IPS-NIHi7 (cell line): Measurements from ENCODE around the gene COL4A5.
"Not testable (repeated sequence)": the region's sequence is repeated elsewhere in the genome, so short reads cannot be mapped to it uniquely, and the experiment has no call there.

Source experiments
- DNase-seq: peaks from one replicate; pipeline ENCODE4 v3.0.0; 2012; ENCODE audit warnings: mixed read lengths; ENCODE audit errors: extremely low spot score

The COL4A5 gene

DNA sequence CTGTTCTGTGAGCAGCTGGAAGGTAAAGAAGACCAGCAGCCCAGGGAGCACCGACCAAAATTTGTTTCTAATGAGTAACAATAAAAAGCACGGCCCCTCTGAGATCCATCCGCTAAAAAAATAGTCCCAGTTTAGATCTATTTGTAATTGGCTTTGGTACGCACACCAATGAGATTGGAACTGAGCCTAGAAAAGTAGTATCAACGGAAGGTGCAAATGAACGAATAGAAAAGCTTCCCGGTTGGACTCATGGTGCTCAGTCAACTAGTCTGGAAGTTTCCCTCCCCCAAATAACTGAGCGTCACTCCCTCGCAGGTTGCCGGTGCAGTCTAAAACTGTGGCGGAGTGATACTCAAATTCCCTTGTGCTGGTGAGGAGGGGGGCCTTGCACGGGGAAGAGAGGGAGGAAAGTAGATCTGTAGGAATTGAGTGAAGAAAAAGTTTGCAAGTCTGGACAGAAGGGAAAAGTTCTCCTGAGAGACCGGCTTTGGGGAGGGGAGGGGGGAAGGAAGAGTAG is at the start of gene COL4A5:
TSS of gene COL4A5 (plus strand) at position 413 of the 517 bp plus-strand sequence. CDS start 288 bp downstream, outside the sequence.
- peak; percentile 78 for DNase-seq

DNA sequence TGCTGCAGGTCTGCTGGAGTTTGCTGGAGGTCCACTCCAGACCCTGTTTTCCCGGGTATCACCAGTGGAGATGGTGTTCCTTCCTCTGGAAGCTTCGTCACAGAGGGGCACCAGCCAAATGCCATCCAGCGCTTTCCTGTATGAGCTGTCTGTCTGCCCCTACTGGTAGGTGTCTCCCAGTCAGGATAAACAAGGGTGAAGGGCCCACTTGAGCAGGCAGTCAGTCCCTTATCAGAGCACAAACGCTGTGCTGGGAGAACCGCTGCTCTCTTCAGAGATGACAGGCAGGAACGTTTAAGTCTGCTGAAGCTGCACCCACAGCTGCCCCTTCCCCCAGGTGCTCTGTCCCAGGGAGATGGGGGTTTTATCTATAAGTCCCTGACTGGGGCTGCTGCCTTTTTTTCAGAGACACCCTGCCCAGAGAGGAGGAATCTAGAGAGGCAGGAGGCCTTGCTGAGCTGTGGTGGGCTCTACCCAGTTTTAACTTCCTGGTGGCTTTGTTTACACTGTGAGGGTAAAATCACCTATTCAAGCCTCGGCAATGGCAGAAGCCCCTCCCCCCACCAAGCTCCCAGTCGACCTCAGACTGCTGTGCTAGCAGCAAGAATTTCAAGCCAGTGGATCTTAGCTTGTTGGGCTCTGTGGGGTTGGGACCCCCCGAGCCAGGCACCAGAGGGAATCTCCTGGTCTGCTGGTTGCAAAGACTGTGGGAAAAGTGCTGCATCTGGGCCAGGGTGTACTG is 48.5 kb upstream of the COL4A5 start:
- not testable (repeated sequence) for DNase-seq

DNA sequence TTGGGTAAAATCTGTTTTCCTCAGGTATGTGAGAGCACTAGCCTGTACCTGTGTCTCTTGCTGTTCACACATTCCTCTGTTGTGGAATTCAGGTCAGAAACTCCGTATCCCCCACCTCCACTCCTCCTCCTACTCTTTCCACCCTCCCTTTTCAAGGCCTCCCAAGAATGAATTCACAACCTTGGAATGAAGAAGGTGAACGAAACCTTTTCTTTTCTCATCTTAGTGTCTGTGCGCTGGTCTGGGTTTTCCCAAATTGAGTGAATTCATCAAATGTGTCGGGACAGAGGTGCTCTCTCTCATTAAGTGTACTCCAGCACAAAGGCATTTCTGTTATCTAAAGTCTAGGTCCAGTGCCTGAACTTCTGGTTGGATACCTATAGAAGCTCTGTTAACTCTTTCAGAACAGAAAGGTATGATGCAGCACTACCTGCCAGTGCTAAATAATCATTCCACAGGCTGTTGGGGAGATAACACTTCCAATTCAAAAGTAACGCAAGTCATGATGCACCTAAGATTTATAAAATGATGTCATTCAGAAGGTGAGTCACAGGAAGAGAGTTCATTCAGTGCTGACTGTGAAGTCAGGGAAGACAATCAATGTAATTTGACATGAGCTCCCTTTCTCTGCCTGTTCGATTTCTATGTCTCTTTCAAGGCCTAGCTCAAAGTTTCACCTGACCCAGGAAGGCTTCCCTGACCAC is 43.3 kb upstream of the COL4A5 start:
- peak; percentile 65 for DNase-seq

DNA sequence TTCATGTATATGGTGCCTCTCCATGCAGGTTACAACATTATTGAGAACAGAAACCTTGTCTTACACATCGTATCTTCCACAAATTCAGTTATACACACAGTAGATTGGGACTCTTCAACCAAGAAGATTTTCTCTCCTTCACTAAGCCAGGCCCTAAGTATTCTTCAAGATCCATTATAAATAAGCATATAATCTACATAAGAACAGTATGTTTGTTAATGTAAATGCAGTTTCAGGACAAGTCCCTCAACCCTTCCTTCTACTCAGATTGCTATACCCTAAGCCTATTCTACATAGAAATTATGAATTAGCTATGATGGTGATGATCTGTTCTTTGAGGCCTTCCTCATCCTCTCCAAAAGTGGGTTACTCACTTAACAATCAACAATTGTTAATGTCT is 42.7 kb upstream of the COL4A5 start:
- no peak for DNase-seq

DNA sequence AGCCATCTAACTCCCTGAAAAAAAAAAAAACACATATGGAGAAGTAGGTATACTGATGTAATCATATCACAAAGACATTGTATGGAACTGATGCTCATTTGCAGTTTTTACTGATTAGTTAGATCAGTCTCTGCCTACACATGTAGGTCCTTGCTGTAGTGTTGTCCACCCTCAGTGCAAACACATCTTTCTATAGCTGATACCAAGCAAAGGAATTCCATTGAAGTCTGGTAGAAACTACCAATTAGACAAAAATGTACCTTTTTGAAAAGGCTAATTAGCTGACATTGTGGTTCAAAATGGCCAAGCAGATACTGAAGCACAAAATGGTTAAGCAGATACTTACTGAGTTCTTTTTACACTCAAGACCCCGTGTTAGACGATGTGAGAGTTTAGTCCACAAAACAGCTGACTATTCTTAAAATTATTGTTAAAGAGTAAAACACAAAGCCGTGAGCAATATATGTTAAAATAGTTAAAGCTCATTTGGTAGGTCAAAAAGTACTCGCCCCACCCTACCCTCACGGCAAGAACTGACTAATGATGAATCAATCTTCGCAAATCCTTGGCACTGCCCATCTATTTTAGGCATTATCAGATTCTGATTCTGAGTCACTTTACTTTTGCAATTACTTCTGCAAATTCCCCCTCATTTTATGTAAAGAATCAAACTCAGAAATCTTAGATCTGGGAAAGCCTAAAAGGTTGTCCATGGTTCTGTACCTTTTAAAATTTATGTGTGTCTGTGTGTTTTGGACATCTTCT is 41.8 kb upstream of the COL4A5 start:
- no peak for DNase-seq

DNA sequence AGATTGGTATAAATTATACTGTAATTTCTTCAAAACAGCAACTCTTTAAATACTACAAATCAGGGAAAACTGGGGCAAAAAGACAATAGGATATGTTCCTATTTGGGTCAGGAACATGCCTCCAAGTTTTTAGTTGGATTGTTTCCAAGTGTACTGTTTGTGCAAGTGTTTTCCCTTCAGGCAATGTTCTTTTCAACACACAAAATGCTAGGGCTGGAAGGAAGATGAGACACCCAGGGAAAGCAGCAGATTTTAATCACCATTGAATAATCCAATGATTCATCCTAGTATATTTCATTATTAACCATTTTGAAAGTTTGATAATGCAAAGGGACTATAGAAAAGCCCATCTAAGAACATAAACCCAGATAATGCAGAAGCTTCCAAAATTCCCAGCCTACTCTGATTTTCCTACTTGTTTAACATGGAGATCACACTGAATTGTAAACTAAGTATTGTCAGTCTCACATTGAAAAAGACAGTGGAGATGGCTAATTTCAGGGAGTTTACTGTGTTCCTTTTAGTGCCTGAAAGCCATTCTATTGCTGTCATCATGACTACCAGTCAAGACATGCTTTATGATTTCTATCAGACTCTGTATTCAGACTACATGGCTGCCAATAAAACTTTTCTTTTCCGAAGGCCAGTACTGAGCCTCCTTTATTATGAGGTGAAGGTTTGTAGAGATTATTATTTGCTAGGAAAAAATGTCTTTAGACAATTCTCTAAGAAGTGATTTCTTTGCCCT is 40.0 kb upstream of the COL4A5 start:
- DNase-seq: no peak

- DNase-seq: no peak
These were observed 26.9 kb upstream of the COL4A5 start for GRCh38 chrX:108412783-108413182.

GRCh38 chrX:108415146-108415545 is 24.5 kb upstream of the COL4A5 start:
- DNase-seq: no peak

- no peak for DNase-seq
These were observed 23.7 kb upstream of the COL4A5 start for GRCh38 chrX:108415891-108416290.

DNA sequence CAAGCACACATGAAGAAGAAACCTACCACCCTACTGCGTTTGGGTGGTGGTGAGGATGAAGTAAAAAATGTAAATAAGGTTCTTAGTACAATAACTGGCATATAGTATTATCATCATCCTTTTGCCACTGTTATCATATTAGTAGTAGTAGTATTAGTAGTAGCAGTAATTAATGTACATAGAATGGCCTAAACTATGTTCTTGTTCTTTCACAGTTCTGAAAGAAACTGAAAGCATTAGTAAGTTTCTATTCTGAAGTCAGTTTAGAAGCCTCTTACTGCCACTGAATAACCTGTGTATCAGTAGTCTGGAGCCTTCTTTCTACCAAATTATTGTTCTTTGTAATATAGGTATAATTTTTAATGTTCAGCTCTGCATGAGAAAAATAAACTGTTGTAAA is 22.4 kb upstream of the COL4A5 start:
- DNase-seq: no peak

GRCh38 chrX:108419401-108419800 is 20.2 kb upstream of the COL4A5 start:
- DNase-seq: no peak

- DNase-seq: no peak
These were observed 19.2 kb upstream of the COL4A5 start for GRCh38 chrX:108420481-108420880.

- peak; percentile 28 for DNase-seq
These were observed 13.4 kb upstream of the COL4A5 start for GRCh38 chrX:108426262-108426661.

- DNase-seq: no peak
These were observed 4.4 kb upstream of the COL4A5 start for GRCh38 chrX:108435261-108435660.

DNA sequence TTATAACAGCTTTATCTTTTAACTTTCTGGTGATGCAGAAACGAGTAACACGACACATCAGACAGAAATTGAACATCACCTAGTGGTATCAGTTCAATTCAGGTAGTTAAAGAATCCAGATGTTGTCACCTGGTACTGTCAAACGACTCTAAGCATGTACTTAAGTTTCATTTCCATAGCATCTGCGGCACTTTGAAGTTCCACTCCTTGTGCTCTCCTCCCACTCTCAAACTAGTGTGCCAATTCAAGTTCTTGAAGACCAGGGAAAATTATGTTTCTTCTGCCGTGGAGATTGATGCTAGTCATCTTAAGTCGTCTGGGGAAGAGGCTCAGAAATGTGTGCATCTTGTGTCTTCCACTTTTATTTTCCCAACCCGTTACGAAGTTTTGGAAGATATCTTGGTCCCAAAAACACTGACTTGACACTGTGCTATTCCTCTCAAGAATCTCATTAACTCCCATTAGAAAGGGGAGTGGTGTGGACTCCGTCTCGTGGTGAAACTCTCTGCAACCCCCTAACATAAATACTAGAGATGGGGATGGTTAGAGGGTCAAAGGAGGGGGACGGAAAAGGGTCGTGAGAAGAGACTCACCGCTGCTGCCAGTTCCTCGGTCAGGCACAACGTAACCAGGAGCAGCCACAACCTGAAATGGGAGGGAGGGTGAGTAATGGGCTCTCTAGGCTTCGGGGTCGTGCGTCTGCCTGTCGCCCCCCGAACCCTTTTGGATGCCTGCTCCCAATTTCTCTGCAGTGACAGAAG is 2.1 kb upstream of the COL4A5 start:
- peak; percentile 35 for DNase-seq

GRCh38 chrX:108438110-108438623 is 1.5 kb upstream of the COL4A5 start, which contains the start of gene COL4A6:
TSS of gene COL4A6 (minus strand) at chrX:108438422. CDS start at chrX:108438196, 226 bp downstream.
- DNase-seq: peak; percentile 81

DNA sequence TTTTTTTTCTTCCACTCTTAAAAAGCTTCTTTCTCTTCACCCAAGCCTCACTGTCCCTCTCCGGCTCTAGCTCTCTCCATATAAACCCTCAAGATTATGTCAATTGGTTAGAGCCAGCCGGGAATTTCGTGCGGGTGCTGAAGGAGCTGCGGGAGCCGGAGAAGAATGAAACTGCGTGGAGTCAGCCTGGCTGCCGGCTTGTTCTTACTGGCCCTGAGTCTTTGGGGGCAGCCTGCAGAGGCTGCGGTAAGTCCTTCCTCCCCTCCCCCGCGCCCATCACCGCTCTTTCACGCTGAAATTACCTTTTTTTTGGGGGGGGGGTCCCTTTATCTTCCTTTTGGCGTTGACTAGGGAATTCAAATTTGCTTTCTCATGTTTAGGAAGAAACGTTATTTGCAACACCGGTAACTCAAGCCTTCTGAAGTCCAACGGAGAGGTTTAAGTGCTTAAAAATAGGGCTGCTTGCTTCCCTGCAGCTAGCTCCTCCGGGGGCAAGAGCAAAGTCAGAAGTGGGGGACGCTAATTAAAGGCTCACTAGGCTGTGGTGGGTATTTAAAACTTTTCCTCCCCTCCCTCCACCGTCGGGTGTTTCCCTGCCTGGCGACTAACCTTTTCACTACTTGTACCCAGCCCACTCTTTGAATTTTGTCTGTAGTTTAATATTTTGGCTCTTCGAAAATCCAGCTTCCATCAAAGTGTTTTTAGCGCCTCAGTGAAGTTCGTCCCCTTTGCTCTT is 491 bp downstream of the COL4A5 start:
- peak; percentile 40 for DNase-seq

- DNase-seq: no peak
These were observed 3.3 kb downstream of the COL4A5 start for GRCh38 chrX:108442901-108443464.

DNA sequence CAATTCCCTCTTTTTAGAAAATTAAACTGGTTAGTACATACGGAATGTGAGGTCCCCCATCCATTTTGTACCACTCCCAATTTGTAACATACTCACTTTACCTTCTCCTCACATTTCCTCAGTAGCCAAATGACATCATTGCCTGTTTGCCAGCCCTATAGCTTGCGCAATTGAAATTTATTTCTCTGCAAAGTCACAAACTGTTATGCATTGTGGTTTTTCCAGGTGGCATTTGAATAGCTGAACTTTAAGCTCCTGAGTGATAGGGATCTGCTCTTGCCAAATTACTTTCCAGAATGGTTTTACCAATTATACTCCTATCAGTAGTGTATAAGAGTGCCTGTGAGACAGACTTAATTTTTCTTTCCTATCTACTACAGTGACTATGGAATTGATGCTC is 7.7 kb downstream of the COL4A5 start:
- DNase-seq: no peak
